Measurements from ENCODE around the gene ANLN.

ANLN gene

DNA sequence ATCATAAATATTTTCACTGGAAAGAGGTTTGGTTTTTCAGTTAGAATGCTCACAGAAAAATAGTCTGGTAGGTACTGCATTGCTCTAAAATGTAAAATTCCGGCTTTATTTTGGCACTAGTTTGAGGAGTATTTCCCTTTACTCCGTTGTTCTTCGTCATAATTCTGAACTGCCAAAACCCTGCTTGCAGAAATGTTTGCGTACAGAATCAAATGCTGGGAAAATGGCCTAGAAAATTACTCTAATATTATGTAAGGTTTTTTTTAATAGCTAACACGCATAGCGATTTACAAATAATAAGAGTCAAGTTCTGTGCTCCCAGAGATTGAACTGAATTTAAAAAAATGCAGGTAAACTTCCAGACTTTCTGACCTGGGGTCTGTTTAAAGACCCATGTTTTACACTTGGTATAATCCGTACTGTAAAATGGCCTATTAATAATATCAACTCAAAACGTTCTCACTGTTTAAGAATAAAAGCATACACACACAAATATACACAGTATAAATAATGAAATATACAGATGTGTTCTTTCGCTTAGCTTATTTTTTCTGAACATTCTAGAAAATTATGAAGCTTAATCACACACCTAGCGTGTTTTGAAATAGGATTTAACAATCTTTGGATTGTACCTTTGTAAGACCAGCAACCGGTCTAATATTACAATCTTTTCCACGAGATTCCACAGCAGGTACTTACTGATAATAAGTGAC, 23.5 kb upstream of the ANLN start:
- H3K27ac ChIP-seq (ENCODE audit: extremely low read depth, low read depth, low read length), result peak overlapping the region; percentile 80; the same call in 1 of the 2 replicates
- ChIA-PET POLR2A (interaction anchor here (1.1 to 2.0 kb wide), 3 partner anchors 22 to 27 kb away, joined by 3 to 15 read pairs (median 8); partner anchors contain the start of gene ANLN), CTCF (interaction anchor here (0.6 to 2.8 kb wide), 12 partner anchors 8 to 256 kb away, joined by 3 to 26 read pairs (median 4); partner anchors contain the start of gene ANLN)
- H3K4me1 ChIP-seq (ENCODE audit: control insufficient read depth, insufficient read depth, low read length), result 0 out of 2 replicates have a peak, but pooled peaks cover 4% of the 10 kb centered on the region
- peak overlapping the region; percentile 84 for H3K4me3 ChIP-seq (ENCODE audit: low read depth, low read length)
- no peaks in the 10 kb centered on the region for H3K9me3 ChIP-seq (ENCODE audit: control insufficient read depth, insufficient read depth, low read depth, low read length)
- peaks cover 0 to 3% of the 10 kb centered on the region in 2 experiments; a peak in 1 of 3 replicates for H3K36me3 ChIP-seq (ENCODE audit: control insufficient read depth in 2 of 2, insufficient read depth in 1 of 2, low read length in 2 of 2)
- no peak for TF ChIP-seq SCRT2 (tag by site-specific recombination; IDR thresholded peaks at IDR 0.05)
- no peak for TF ChIP-seq ZNF660 (tag by site-specific recombination; IDR thresholded peaks at IDR 0.05)
- TF ChIP-seq, protein P1, sequence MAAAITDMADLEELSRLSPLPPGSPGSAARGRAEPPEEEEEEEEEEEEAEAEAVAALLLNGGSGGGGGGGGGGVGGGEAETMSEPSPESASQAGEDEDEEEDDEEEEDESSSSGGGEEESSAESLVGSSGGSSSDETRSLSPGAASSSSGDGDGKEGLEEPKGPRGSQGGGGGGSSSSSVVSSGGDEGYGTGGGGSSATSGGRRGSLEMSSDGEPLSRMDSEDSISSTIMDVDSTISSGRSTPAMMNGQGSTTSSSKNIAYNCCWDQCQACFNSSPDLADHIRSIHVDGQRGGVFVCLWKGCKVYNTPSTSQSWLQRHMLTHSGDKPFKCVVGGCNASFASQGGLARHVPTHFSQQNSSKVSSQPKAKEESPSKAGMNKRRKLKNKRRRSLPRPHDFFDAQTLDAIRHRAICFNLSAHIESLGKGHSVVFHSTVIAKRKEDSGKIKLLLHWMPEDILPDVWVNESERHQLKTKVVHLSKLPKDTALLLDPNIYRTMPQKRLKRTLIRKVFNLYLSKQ (tag by site-specific recombination; IDR thresholded peaks at IDR 0.05; ENCODE audit: borderline replicate concordance), result no peak
- no peak for TF ChIP-seq ZNF585B (tag by site-specific recombination; IDR thresholded peaks at IDR 0.05)
- TF ChIP-seq ZNF114 (tag by site-specific recombination; IDR thresholded peaks at IDR 0.05), result no peak
- no peak for TF ChIP-seq ZNF202 (tag by site-specific recombination; IDR thresholded peaks at IDR 0.05; ENCODE audit: borderline replicate concordance)
- TF ChIP-seq, protein P2, sequence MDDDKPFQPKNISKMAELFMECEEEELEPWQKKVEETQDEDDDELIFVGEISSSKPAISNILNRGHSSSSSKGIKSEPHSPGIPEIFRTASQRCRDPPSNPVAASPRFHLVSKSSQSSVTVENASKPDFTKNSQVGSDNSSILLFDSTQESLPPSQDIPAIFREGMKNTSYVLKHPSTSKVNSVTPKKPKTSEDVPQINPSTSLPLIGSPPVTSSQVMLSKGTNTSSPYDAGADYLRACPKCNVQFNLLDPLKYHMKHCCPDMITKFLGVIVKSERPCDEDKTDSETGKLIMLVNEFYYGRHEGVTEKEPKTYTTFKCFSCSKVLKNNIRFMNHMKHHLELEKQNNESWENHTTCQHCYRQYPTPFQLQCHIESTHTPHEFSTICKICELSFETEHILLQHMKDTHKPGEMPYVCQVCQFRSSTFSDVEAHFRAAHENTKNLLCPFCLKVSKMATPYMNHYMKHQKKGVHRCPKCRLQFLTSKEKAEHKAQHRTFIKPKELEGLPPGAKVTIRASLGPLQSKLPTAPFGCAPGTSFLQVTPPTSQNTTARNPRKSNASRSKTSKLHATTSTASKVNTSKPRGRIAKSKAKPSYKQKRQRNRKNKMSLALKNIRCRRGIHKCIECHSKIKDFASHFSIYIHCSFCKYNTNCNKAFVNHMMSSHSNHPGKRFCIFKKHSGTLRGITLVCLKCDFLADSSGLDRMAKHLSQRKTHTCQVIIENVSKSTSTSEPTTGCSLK (tag by site-specific recombination; IDR thresholded peaks at IDR 0.05), result no peak
- no peak for TF ChIP-seq IKZF3 (tag by site-specific recombination; IDR thresholded peaks at IDR 0.05)
- TF ChIP-seq, protein P3, sequence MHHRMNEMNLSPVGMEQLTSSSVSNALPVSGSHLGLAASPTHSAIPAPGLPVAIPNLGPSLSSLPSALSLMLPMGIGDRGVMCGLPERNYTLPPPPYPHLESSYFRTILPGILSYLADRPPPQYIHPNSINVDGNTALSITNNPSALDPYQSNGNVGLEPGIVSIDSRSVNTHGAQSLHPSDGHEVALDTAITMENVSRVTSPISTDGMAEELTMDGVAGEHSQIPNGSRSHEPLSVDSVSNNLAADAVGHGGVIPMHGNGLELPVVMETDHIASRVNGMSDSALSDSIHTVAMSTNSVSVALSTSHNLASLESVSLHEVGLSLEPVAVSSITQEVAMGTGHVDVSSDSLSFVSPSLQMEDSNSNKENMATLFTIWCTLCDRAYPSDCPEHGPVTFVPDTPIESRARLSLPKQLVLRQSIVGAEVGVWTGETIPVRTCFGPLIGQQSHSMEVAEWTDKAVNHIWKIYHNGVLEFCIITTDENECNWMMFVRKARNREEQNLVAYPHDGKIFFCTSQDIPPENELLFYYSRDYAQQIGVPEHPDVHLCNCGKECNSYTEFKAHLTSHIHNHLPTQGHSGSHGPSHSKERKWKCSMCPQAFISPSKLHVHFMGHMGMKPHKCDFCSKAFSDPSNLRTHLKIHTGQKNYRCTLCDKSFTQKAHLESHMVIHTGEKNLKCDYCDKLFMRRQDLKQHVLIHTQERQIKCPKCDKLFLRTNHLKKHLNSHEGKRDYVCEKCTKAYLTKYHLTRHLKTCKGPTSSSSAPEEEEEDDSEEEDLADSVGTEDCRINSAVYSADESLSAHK (tag by site-specific recombination; IDR thresholded peaks at IDR 0.05), result no peak
- TF ChIP-seq ZNF24 (tag by site-specific recombination; IDR thresholded peaks at IDR 0.05), result no peak
- TF ChIP-seq ZBTB21 (tag by site-specific recombination; IDR thresholded peaks at IDR 0.05), result no peak
- TF ChIP-seq KLF7 (tag by site-specific recombination; IDR thresholded peaks at IDR 0.05; ENCODE audit: borderline replicate concordance), result no peak
- TF ChIP-seq, protein P4, sequence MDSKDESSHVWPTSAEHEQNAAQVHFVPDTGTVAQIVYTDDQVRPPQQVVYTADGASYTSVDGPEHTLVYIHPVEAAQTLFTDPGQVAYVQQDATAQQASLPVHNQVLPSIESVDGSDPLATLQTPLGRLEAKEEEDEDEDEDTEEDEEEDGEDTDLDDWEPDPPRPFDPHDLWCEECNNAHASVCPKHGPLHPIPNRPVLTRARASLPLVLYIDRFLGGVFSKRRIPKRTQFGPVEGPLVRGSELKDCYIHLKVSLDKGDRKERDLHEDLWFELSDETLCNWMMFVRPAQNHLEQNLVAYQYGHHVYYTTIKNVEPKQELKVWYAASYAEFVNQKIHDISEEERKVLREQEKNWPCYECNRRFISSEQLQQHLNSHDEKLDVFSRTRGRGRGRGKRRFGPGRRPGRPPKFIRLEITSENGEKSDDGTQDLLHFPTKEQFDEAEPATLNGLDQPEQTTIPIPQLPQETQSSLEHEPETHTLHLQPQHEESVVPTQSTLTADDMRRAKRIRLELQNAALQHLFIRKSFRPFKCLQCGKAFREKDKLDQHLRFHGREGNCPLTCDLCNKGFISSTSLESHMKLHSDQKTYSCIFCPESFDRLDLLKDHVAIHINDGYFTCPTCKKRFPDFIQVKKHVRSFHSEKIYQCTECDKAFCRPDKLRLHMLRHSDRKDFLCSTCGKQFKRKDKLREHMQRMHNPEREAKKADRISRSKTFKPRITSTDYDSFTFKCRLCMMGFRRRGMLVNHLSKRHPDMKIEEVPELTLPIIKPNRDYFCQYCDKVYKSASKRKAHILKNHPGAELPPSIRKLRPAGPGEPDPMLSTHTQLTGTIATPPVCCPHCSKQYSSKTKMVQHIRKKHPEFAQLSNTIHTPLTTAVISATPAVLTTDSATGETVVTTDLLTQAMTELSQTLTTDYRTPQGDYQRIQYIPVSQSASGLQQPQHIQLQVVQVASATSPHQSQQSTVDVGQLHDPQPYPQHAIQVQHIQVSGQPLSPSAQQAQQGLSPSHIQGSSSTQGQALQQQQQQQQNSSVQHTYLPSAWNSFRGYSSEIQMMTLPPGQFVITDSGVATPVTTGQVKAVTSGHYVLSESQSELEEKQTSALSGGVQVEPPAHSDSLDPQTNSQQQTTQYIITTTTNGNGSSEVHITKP (tag by site-specific recombination; IDR thresholded peaks at IDR 0.05), result peak; percentile 66
- no peak for TF ChIP-seq ZNF530 (tag by site-specific recombination; IDR thresholded peaks at IDR 0.05; ENCODE audit: low read depth)
- TF ChIP-seq ZNF404 (tag by site-specific recombination; IDR thresholded peaks at IDR 0.05), result no peak
- peak; percentile 15; the same call in 1 of the 2 replicates for TF ChIP-seq ZNF335 (tag by site-specific recombination; conservative IDR thresholded peaks at IDR 0.05)
- no peak for TF ChIP-seq ZNF521 (tag by site-specific recombination; IDR thresholded peaks at IDR 0.05)
- no peak for TF ChIP-seq ZNF626 (tag by site-specific recombination; IDR thresholded peaks at IDR 0.05)

Data from HEK293 (cell line).